Measurements from ENCODE around the gene SNRNP70. TPM values are rescaled to one million over a fixed set of nuclear protein-coding genes. Genes with fewer than 3 reads are reported as not detected.

SNRNP70 gene
- total RNA-seq, 4 donors from 2014 or later: 55.6 to 305 (median 107) TPM

- H3K4me1 ChIP-seq: peaks cover 25 to 54% of the 10 kb centered on the region in 2 donors
- H3K27ac ChIP-seq: peak overlapping the region; percentile 99 to 100 (median 99)
- no peaks in the 10 kb centered on the region for H3K36me3 ChIP-seq
- intact Hi-C loops (cut with DNase I; ENCODE audit: low total_unique reads) (loop anchor here (5.0 kb wide), 1 partner anchor 517 kb away; the partner anchor contains the start of gene DBP), in situ Hi-C loops (cut with MboI; ENCODE audit: low sequenced_read_pairs in 4 of 4) (no loop called here)
- TF ChIP-seq CTCF (IDR thresholded peaks at IDR 0.05 in 4 of 5, conservative IDR thresholded peaks at IDR 0.05 in 1 of 5): no peak
- no peak for TF ChIP-seq POLR2A (IDR thresholded peaks at IDR 0.05)
- no peaks in the 10 kb centered on the region for H3K9me3 ChIP-seq
- ATAC-seq: no peak
- H3K27me3 ChIP-seq: no peaks in the 10 kb centered on the region
- peak overlapping the region; percentile 64 to 87 (median 83) for H3K4me3 ChIP-seq
- no peak for DNase-seq
Measured at GRCh38 chr19:49154279-49154678, 69.0 kb downstream of the SNRNP70 start.

- peak; percentile 75 to 87 for DNase-seq
- peak; percentile 64 for ATAC-seq
- H3K4me1 ChIP-seq: peaks cover 27 to 53% of the 10 kb centered on the region in 2 donors
- H3K27me3 ChIP-seq: no peaks in the 10 kb centered on the region
- H3K27ac ChIP-seq: peak within 1 kb of the TSS; percentile 99 to 100 (median 99)
- H3K4me3 ChIP-seq: peak within 1 kb of the TSS; percentile 64 to 87 (median 83)
- peak; percentile 78 to 93 for TF ChIP-seq POLR2A (IDR thresholded peaks at IDR 0.05)
- TF ChIP-seq CTCF (IDR thresholded peaks at IDR 0.05 in 4 of 5, conservative IDR thresholded peaks at IDR 0.05 in 1 of 5): no peak
- intact Hi-C loops (cut with DNase I; ENCODE audit: low total_unique reads) (loop anchor here (5.0 kb wide), 1 partner anchor 42 kb away; no protein-coding TSS in a partner anchor), in situ Hi-C loops (cut with MboI; ENCODE audit: low sequenced_read_pairs in 4 of 4) (loop anchor here in 1 of 4 donors (5.0 kb wide), 1 partner anchor 42 kb away; no protein-coding TSS in a partner anchor)
- H3K36me3 ChIP-seq: no peaks in the 10 kb centered on the region
- H3K9me3 ChIP-seq: no peaks in the 10 kb centered on the region
Measured at GRCh38 chr19:49155005-49155819, 70.0 kb downstream of the SNRNP70 start, which contains the start of gene HRC. HRC (minus strand) TSS chr19:49155396; CDS start chr19:49155237, 159 bp downstream.

GRCh38 chr19:49155820-49156346 lies 70.6 kb downstream of the SNRNP70 start:
- peaks cover 26 to 54% of the 10 kb centered on the region in 2 donors for H3K4me1 ChIP-seq
- H3K27ac ChIP-seq: peak overlapping the region; percentile 99 to 100 (median 99)
- no peaks in the 10 kb centered on the region for H3K9me3 ChIP-seq
- no peaks in the 10 kb centered on the region for H3K27me3 ChIP-seq
- DNase-seq (peak; percentile 92 to 97), ATAC-seq (peak; percentile 66 to 70)
- TF ChIP-seq POLR2A (IDR thresholded peaks at IDR 0.05) (peak; percentile 78 to 88), CTCF (IDR thresholded peaks at IDR 0.05 in 4 of 5, conservative IDR thresholded peaks at IDR 0.05 in 1 of 5) (no peak)
- no peaks in the 10 kb centered on the region for H3K36me3 ChIP-seq
- in situ Hi-C loops (cut with MboI; ENCODE audit: low sequenced_read_pairs in 4 of 4) (loop anchor here in 1 of 4 donors (5.0 kb wide), 1 partner anchor 41 kb away; no protein-coding TSS in a partner anchor), intact Hi-C loops (cut with DNase I; ENCODE audit: low total_unique reads) (loop anchor here (5.0 kb wide), 1 partner anchor 41 kb away; no protein-coding TSS in a partner anchor)
- H3K4me3 ChIP-seq: peak overlapping the region; percentile 64 to 87 (median 83)

- no peaks in the 10 kb centered on the region for H3K9me3 ChIP-seq
- in situ Hi-C loops (cut with MboI; ENCODE audit: low sequenced_read_pairs in 4 of 4): loop anchor here in 1 of 4 donors (5.0 kb wide), 1 partner anchor 40 kb away; no protein-coding TSS in a partner anchor
- H3K4me1 ChIP-seq: peaks cover 20 to 40% of the 10 kb centered on the region in 2 donors
- intact Hi-C loops (cut with DNase I; ENCODE audit: low total_unique reads): loop anchor here (5.0 kb wide), 1 partner anchor 40 kb away; no protein-coding TSS in a partner anchor
- no peaks in the 10 kb centered on the region for H3K36me3 ChIP-seq
- peak within 1 kb of the TSS; percentile 80 to 93 (median 85) for H3K4me3 ChIP-seq
- ATAC-seq (peak; percentile 44 to 50), DNase-seq (peak; percentile 91 to 94)
- no peaks in the 10 kb centered on the region for H3K27me3 ChIP-seq
- TF ChIP-seq CTCF (IDR thresholded peaks at IDR 0.05 in 4 of 5, conservative IDR thresholded peaks at IDR 0.05 in 1 of 5) (no peak), POLR2A (IDR thresholded peaks at IDR 0.05) (peak; percentile 87 to 90)
- H3K27ac ChIP-seq: peak within 1 kb of the TSS; percentile 99 to 100 (median 99)
Measured at GRCh38 chr19:49157445-49158224, 72.4 kb downstream of the SNRNP70 start, which contains the start of gene TRPM4. TRPM4 (plus strand) TSS chr19:49157792; CDS start chr19:49157867, 75 bp downstream.

Data from gastrocnemius medialis (tissue), 4 donors.